Ovary (tissue), 3 donors: ENCODE measurements around the gene PTTG1IP.

Source experiments
- EP300 ChIP-seq: sonication (generic); formaldehyde crosslinking; IDR thresholded peaks from one replicate; pipeline ENCODE4 v1.6.1; 2017; ENCODE audit warnings: antibody characterized with exemption
- POLR2A ChIP-seq: fragments of 450-650 bp; IDR thresholded peaks from one replicate; pipeline ENCODE4 v1.6.1; 2017; ENCODE audit warnings: antibody characterized with exemption, mild to moderate bottlenecking, moderate library complexity
- TF ChIP-seq, protein P1 (sequence below), 3 donors: fragments of 450-650 bp in 2 of 3; fragments of 200-600 bp in 1 of 3; IDR thresholded peaks; one replicate each; pipeline versions ENCODE4 v1.5.1 to v1.8.0; 2016 to 2022; ENCODE audit warnings: antibody characterized with exemption in 3 of 3, mild to moderate bottlenecking in 1 of 3
- donor health status: DM: no; HTN: no; CAD: no.

DNA sequence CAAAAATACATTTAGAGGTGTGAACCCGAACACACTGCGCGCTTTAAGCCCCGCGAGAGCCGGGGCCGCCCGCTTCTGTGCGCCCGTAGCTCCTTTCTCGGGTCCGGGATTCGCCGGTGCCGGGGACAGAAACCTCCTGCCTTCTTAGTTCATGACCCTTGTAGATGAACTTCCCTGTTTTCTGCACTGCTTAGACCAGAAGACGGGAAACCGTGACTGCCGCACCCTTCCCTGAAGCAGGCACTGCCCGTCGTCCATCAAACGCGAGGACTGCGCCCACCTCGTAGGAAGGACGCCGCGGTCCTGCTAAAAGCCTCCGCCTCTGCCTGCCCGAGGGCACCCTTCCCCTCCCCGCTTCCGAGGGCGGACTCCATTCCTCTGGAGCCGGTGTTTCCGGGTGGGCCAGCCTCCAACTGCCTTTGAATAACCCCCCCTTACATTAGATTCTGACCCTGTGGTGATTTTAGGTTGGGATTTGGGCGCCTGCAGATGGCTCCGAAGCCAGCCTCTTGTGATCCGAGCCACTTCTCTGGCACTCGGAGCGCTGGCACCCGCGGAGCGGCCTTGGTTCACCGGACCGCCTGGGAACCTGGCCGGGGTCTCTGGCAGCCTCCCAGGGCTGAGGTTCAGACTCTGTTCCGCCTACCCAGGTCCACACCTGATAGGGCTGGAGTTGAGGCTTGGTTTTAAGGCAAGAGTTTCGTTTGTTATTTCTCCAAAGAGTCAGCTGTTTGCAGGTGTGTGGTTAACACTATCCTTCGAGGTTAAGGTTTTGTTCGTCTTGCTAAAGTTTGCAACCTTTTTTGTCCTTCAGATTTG is 1.2 kb upstream of the PTTG1IP start:
- TF ChIP-seq, protein P1, sequence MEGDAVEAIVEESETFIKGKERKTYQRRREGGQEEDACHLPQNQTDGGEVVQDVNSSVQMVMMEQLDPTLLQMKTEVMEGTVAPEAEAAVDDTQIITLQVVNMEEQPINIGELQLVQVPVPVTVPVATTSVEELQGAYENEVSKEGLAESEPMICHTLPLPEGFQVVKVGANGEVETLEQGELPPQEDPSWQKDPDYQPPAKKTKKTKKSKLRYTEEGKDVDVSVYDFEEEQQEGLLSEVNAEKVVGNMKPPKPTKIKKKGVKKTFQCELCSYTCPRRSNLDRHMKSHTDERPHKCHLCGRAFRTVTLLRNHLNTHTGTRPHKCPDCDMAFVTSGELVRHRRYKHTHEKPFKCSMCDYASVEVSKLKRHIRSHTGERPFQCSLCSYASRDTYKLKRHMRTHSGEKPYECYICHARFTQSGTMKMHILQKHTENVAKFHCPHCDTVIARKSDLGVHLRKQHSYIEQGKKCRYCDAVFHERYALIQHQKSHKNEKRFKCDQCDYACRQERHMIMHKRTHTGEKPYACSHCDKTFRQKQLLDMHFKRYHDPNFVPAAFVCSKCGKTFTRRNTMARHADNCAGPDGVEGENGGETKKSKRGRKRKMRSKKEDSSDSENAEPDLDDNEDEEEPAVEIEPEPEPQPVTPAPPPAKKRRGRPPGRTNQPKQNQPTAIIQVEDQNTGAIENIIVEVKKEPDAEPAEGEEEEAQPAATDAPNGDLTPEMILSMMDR (IDR thresholded peaks at IDR 0.05), result no peak
- no peak for TF ChIP-seq POLR2A
- TF ChIP-seq EP300, result no peak
